GM20000 (cell line): ENCODE results near the gene TAL2.

ENCODE experiments used
- DNase-seq: peaks from one replicate; pipeline ENCODE4 v3.0.0; 2012; ENCODE audit warnings: low spot score
- CTCF ChIP-seq: IDR thresholded peaks from 2 replicates; pipeline ENCODE4 v1.5.1; 2012; ENCODE audit warnings: mild to moderate bottlenecking, control low read depth; ENCODE audit errors: extremely low read depth, missing control alignments

The TAL2 gene

GRCh38 chr9:105658351-105658750 is 3.9 kb upstream of the TAL2 start:
- no peak for TF ChIP-seq CTCF

GRCh38 chr9:105661011-105661410 is 1.2 kb upstream of the TAL2 start:
- DNase-seq: no peak
- TF ChIP-seq CTCF: no peak

More at GRCh38 chr9:105658351-105658750, 3.9 kb upstream of the TAL2 start:
- no peak for DNase-seq

GRCh38 chr9:105663914-105664313 is 1.7 kb downstream of the TAL2 start:
- TF ChIP-seq CTCF: no peak
- DNase-seq: no peak

GRCh38 chr9:105667867-105668266 is 5.6 kb downstream of the TAL2 start:
- TF ChIP-seq CTCF: no peak
- DNase-seq: no peak

- TF ChIP-seq CTCF: no peak
- no peak for DNase-seq
These were observed 8.1 kb downstream of the TAL2 start for GRCh38 chr9:105670315-105670714.

GRCh38 chr9:105670775-105671174 is 8.5 kb downstream of the TAL2 start:
- TF ChIP-seq CTCF: no peak
- no peak for DNase-seq

GRCh38 chr9:105672711-105673234 is 10.5 kb downstream of the TAL2 start:
- DNase-seq: no peak
- no peak for TF ChIP-seq CTCF
